OCI-LY7 (cell line): ENCODE data around the gene FBRSL1.

Source experiments
- CTCF ChIP-seq: fragments of 200-600 bp; sonication (generic); conservative IDR thresholded peaks from 2 replicates; pipeline ENCODE4 v1.5.1; 2014; ENCODE audit warnings: mild to moderate bottlenecking, antibody characterized with exemption, low read length, moderate library complexity, mixed read lengths
- EZH2phosphoT487 ChIP-seq: fragments of 200-600 bp; sonication (generic); IDR thresholded peaks from 2 replicates; pipeline ENCODE4 v1.6.1; 2018; ENCODE audit warnings: low read depth, borderline replicate concordance, mild to moderate bottlenecking, mixed run types, antibody characterized with exemption, low read length, moderate library complexity, mixed read lengths

- TF ChIP-seq EZH2phosphoT487 (no peak), CTCF (no peak)
Observed at GRCh38 chr12:132541200-132541599, 51.2 kb downstream of the FBRSL1 start.
